Measurements from ENCODE around the gene ZSWIM5.

ZSWIM5 gene

DNA sequence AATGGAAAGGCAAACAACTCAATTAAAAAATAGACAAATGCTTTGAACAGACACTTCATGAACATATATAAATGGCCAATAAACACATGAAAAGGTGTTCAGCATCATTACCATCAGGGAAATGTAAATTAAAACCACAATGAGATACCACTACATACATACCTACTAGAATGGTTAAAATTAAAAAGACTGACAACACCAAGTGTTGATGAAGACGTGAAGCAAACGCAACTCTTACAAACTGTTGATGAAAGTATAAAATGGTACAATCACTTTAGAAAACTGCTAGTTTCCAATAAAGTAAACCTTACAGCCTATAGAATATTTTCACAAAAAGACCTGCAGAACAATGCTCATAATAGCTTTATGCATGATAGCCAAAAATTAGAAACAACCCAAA is 230.2 kb downstream of the ZSWIM5 start:
- Histone ChIP-seq H4K20me1 (ENCODE audit: insufficient read depth) (no peaks in the 10 kb centered on the region), H3K36me3 (ENCODE audit: insufficient read depth) (peaks cover 8% of the 10 kb centered on the region; the same call in 1 of the 2 replicates), H3K79me2 (ENCODE audit: insufficient read depth, low read depth) (peaks cover 12% of the 10 kb centered on the region; the same call in 1 of the 2 replicates)

DNA sequence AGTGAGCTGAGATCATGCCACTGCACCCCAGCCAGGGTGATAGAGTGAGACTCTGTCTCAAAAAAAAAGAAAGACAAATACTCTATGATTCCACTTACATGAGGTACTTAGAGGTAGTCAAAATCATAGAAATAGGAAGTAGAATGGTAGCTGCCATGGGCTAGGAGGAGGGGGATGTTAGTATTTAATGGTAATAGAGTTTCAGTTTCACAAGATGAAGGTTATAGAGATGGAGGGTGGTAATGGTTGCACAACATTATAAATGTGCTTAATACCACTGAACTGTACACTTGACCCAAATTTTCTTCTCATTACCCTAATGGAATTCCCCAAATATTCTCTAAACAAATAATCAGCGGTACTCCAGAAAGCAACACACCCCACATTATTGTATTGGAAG is 232.8 kb downstream of the ZSWIM5 start:
- H3K9ac ChIP-seq, result no peak overlapping the region; the same call in 1 of the 2 replicates
- no peaks in the 10 kb centered on the region for H3K27me3 ChIP-seq (ENCODE audit: insufficient read depth, low read depth)
- TF ChIP-seq, protein P1, sequence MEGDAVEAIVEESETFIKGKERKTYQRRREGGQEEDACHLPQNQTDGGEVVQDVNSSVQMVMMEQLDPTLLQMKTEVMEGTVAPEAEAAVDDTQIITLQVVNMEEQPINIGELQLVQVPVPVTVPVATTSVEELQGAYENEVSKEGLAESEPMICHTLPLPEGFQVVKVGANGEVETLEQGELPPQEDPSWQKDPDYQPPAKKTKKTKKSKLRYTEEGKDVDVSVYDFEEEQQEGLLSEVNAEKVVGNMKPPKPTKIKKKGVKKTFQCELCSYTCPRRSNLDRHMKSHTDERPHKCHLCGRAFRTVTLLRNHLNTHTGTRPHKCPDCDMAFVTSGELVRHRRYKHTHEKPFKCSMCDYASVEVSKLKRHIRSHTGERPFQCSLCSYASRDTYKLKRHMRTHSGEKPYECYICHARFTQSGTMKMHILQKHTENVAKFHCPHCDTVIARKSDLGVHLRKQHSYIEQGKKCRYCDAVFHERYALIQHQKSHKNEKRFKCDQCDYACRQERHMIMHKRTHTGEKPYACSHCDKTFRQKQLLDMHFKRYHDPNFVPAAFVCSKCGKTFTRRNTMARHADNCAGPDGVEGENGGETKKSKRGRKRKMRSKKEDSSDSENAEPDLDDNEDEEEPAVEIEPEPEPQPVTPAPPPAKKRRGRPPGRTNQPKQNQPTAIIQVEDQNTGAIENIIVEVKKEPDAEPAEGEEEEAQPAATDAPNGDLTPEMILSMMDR (conservative IDR thresholded peaks at IDR 0.05; ENCODE audit: low read depth, low read length), result no peak
- no peaks in the 10 kb centered on the region for H4K20me1 ChIP-seq (ENCODE audit: insufficient read depth)
- H3K4me2 ChIP-seq, result peak overlapping the region; percentile 84
- peaks cover 12% of the 10 kb centered on the region; the same call in 1 of the 2 replicates for H3K79me2 ChIP-seq (ENCODE audit: insufficient read depth, low read depth)
- no peak overlapping the region for H2AFZ ChIP-seq (ENCODE audit: low read depth)
- H3K4me1 ChIP-seq (ENCODE audit: low read depth, poor library complexity, severe bottlenecking), result peaks cover 24% of the 10 kb centered on the region
- H3K27ac ChIP-seq, result peak overlapping the region; percentile 61
- H3K36me3 ChIP-seq (ENCODE audit: insufficient read depth), result peaks cover 8% of the 10 kb centered on the region; the same call in 1 of the 2 replicates
- H3K4me3 ChIP-seq (IDR thresholded peaks at IDR 0.05; ENCODE audit: insufficient read depth, low read depth, low read length), result peak overlapping the region; percentile 70

More for the DNA sequence above, 230.2 kb downstream of the ZSWIM5 start:
- Histone ChIP-seq H3K4me1 (ENCODE audit: low read depth, poor library complexity, severe bottlenecking) (peaks cover 24% of the 10 kb centered on the region), H3K9ac (no peak overlapping the region), H3K27me3 (ENCODE audit: insufficient read depth, low read depth) (no peaks in the 10 kb centered on the region), H2AFZ (ENCODE audit: low read depth) (no peak overlapping the region), H3K4me3 (IDR thresholded peaks at IDR 0.05; ENCODE audit: insufficient read depth, low read depth, low read length) (no peak overlapping the region), H3K27ac (no peak overlapping the region), H3K4me2 (no peak overlapping the region)
- TF ChIP-seq, protein P1 (conservative IDR thresholded peaks at IDR 0.05; ENCODE audit: low read depth, low read length), result no peak

DNA sequence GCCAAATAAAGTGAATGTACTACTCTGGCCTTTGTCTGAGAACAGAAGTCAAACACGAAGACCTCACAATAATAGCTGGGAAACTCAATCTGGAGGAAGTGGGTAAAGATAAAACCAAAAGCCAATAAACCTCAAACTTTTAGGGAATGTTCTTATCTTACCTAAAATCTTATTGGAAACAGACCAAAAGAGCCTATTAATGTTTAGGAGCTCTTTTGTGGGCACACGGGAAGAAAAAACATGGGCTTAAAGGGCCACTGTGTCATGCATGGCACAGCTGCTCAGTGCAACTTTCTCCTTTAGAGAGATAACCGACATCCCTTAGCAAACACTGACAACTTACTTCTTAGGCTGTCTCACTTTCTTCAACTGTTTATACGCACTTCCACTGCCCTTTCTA is 236.1 kb downstream of the ZSWIM5 start:
- H4K20me1 ChIP-seq (ENCODE audit: insufficient read depth), result no peaks in the 10 kb centered on the region
- no peaks in the 10 kb centered on the region for H3K36me3 ChIP-seq (ENCODE audit: insufficient read depth)
- TF ChIP-seq, protein P1 (conservative IDR thresholded peaks at IDR 0.05; ENCODE audit: low read depth, low read length), result no peak
- H2AFZ ChIP-seq (ENCODE audit: low read depth), result no peak overlapping the region
- peaks cover 12% of the 10 kb centered on the region; the same call in 1 of the 2 replicates for H3K79me2 ChIP-seq (ENCODE audit: insufficient read depth, low read depth)
- no peak overlapping the region for H3K4me3 ChIP-seq (IDR thresholded peaks at IDR 0.05; ENCODE audit: insufficient read depth, low read depth, low read length)
- H3K27me3 ChIP-seq (ENCODE audit: insufficient read depth, low read depth), result no peaks in the 10 kb centered on the region
- no peak overlapping the region for H3K4me2 ChIP-seq
- peaks cover 24% of the 10 kb centered on the region for H3K4me1 ChIP-seq (ENCODE audit: low read depth, poor library complexity, severe bottlenecking)
- no peak overlapping the region for H3K27ac ChIP-seq
- H3K9ac ChIP-seq, result no peak overlapping the region

Measured in KMS-11 (cell line).